ENCODE measurements around the gene UBE4B. TPM values are rescaled to one million over a fixed set of nuclear protein-coding genes. Genes with fewer than 3 reads are reported as not detected.
"Not testable (repeated sequence)": the region's sequence is repeated elsewhere in the genome, so short reads cannot be mapped to it uniquely, and the experiment has no call there.

The UBE4B gene
- total RNA-seq, 1 donor from 2014 or later: 29.1 TPM

DNA sequence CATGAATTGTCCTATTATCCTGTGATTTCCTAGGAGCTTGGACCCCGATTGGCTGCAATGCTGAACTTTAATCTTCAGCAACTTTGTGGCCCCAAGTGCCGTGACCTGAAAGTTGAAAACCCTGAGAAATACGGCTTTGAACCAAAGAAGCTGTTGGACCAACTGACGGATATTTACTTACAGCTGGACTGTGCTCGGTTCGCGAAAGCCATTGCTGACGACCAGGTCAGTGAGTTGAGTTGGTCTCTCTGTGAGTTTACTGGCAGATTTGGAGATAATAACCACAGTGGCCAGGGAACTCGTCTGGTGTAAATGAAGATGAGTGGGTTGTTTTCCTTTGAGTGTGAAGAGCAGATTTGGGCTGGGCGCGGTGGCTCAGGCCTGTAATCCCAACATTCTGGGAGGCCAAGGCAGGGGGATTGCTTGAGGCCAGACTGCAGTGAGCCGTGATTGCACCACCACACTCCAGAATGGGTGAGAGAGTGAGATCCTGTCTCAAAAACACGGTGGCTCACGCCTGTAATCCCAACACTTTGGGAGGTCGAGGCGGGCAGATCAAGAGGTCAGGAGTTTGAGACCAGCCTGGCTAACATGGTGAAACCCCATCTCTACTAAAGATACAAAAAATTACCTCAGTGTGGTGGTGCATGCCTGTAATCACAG lies 138.5 kb downstream of the UBE4B start:
- DNase-seq (ENCODE audit: low read depth): no peak

DNA sequence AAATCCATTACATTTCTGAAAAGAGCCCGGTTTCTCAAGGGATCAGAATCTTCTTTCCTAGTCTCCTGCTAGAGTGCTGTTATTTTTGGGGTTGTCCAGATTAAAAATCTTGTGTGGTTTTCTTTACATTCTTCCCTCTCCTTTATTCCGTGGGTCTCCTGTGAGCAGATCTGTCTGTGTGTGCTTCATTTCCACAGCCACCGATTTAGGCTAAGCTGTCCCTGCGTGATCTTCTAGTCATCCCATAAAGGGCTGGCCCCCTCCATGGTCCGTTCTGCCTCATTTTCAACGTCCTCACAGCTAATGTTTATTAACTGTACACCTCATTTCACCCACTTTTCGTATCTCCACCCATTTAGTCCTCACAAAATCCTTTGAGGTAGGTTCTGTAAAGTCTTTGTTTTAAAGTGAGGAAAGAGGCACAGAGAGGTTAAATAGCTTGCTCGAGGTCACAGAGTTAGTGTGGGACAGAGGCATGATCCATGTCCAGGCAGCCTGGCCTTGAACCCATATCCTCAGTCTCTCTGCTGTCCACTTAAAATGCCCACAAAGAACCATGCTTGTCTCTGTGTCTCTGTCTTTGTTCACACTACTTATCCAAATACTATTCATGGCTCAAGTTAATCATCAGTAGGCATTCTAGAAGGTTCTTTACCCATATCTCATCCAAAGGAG lies 139.4 kb downstream of the UBE4B start:
- no peak for DNase-seq (ENCODE audit: low read depth)

DNA sequence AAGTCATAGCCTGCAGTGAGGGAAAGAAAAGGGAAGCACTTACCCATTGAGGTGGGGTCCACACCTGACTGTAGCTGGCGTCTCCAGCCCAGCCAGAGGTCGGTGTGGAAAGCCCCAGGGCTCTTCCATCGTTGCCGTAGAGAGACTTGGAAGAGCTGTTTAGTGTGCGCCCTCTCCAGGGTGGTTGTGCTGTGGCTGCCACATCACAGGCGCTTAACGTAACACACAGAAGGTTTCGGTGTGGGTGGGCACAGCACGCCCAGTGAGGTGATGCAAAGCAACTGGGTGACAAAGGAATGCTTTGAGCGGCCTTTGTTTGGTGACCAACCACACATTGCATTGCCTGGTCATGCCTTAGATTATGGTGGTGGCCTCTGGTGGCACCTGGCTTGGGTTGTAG lies 140.8 kb downstream of the UBE4B start:
- no peak for DNase-seq (ENCODE audit: low read depth)

DNA sequence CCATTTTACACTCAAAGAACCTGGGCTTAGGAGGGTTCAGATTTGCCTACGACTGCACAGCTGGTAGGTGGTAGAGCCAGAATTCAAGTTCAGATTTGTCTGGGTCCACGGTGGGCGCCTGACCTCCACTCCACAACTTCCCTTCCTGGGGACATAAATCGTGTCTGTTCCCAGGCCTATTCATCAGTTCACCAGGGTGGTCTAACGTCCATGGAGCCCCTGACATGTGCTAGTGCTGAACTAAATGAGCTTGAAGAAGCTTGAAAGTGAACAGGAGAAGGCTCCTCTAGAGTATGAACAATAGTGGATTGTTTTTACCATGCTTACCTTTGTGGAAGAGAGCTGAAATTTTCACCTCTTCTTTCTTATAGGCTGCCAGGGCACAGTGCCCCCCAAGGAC lies 145.1 kb downstream of the UBE4B start:
- no peak for DNase-seq (ENCODE audit: low read depth)

DNA sequence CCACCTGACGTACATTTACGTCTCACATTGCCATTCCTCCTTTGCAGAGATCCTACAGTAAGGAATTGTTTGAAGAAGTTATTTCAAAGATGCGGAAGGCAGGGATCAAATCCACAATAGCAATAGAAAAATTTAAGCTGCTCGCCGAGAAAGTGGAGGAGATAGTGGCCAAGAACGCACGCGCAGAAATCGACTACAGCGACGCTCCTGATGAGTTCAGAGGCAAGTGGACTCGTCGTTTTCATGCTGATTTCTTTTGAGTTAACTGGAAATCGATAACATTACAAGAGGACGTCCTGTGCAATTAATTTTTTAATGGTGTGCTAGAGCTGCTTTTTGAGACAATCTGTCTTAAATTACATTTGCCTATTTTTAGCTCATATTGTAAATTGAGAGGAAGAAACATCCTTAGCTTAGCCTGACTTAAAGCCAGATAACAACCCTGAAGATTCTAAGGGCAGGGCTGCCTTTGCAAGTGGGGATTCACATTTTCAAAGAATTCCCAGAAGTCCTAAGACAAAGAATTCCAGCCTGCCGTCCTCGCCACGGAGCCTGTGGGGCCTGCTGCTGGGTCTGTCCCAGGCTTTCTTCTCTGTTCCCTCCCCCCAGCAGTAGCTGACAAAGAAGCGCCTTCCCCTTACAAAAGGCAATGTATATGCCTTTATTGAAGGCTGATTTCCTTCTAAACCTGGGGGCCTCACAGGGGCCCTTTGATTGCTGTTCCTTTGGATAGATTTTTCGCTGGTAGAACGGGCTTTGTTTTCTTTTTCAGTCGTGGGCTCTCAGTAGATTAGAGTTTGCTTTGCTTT lies 146.0 kb downstream of the UBE4B start:
- no peak for DNase-seq (ENCODE audit: low read depth)

DNA sequence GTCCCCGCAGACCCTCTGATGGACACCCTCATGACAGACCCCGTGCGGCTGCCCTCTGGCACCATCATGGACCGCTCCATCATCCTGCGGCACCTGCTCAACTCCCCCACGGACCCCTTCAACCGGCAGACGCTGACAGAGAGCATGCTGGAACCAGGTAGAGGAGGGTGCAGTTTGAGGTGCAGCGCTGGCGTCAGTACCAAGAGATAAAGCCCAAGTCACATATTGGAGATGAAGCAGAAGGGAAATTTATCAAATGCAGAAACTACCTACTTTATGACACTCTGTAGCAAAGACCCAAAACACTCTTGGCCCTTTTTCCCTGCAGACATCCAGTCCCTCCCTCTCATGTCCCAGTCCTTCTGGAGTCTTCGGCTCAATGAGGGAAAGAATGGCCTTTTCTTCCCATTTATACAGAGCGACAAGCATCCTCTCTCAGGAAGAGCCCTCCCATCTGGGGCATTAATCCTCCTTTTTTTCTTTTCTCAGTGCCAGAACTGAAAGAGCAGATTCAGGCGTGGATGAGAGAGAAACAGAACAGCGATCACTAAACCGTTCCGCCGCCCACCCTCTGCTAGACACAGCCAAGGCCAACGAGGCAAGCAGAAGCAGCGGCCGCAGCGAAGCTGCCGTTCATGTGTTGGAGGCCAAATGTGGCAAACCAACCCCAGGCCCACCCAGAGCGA lies 146.8 kb downstream of the UBE4B start:
- DNase-seq (ENCODE audit: low read depth): no peak

DNA sequence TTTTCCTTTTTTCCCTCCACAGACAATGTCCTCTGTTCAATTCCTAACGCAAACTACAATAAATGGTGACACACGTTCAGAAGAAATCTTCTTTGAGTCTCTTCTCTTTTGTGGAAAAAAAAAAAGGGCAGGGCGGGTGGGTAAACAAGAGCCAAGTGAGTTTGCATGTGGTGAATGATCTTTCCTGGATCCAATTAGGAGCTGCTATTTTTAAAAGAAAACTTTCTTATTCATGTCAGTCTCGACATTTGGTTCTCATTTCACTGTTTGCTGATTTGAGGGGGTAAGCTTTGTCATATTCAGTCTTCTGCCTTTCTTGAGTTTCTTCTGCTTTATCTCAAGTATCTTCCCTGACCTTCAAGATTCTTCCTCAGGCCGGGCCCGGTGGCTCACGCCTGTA lies 148.4 kb downstream of the UBE4B start:
- DNase-seq (ENCODE audit: low read depth): no peak

DNA sequence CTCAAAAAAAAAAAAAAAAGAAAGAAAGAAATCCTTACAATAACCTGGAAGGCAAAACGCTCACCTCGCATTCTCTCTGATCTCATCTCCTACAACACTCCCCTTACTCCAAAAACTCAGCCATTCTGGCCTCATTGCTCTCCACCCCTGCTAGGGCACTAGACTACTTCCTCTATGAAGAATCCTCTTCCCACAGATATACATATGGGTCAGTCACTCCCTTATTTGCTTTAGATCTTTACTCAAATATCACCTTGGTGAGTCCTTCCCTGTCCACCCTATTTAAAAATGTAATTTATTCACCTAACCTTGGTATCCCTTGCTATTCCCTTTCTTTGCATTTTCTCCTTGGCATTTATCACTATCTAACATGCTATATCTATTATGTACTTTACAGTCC lies 153.0 kb downstream of the UBE4B start:
- no peak for DNase-seq (ENCODE audit: low read depth)

DNA sequence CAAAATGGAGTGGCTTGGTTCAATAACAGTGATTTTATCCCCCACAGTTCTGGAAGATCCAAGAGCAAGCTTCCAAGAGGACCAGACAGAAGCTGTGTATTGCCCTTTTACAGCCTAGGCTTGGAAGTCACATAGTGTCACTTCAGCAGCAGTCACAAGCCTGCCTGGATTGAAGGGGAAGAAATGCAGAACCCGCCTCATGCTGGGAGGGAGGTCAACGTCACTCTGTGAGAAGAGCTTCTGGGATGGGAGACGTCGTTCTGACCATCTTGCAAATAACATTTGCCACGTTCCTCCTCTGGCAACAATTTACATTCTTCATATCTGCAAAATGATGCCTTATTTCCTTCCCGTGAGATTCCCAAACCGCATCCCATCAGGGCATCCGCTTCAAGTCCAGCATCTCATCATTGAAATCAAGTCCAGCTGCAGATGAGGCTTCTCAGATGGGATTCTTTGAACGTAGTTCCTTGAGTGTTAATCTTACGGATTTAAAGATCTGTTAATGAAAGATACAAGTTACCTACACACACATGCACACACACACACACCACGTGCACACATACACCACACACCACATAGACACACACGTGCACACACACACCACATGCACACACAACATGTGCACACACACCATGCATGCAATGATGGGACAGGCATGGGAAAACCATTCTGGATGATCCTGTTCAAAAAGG lies 153.7 kb downstream of the UBE4B start:
- no peak for DNase-seq (ENCODE audit: low read depth)

DNA sequence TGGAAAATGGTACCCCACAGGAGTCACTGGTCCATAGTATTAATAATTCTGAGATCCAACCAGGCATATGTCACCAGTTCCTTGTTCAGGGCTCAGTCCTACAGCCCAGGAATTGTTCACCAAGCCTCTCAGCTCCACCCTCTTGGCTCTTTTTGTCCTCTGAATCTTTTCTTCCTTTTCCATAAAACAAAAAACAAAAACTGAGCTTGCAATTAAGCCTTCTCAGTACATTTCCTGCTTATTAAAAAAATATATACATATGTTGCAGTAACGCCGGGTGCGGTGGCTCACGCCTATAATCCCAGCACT lies 154.2 kb downstream of the UBE4B start:
- no peak for DNase-seq (ENCODE audit: low read depth)

DNA sequence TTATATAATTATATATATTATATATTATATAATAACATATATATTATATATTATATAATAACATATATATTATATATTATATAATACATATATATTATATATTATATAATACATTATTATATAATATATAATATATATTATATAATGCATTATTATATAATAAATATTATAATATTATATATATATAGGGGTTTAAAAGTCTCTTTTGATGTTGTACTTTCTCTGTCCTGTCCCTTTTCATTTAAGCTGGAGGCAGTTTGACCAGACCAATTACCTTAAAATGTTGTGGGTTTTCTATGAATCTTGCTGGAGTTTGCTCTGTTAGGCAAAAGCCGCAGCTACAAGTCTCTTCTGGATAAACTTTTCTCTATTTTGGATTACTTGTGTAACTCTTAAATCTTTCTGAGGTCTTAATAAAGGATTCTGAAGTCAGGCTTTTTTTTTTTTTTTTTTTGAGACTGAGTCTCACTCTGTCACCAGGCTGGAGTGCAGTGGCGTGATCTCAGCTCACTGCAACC lies 155.4 kb downstream of the UBE4B start:
- no peak for DNase-seq (ENCODE audit: low read depth)

DNA sequence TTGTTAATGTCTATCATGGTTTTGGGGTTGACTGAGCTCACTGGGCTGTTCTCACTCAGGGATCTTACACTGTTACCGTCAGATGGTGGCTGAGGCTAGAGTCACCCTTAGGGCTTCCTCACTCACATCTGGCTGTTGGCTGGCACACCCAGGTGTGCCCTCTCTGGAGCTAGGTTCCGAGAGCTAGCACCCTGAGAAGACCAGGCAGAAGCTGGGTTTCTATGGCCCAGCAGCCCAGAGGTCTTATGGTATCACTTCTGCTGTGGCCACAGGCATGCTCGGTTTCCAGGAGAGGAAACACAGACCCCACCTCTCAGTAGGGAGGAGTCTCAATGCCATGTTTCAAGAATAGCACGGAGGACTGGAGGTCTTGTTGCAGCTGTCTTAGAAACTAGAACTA lies 156.9 kb downstream of the UBE4B start:
- DNase-seq (ENCODE audit: low read depth): peak; percentile 84

DNA sequence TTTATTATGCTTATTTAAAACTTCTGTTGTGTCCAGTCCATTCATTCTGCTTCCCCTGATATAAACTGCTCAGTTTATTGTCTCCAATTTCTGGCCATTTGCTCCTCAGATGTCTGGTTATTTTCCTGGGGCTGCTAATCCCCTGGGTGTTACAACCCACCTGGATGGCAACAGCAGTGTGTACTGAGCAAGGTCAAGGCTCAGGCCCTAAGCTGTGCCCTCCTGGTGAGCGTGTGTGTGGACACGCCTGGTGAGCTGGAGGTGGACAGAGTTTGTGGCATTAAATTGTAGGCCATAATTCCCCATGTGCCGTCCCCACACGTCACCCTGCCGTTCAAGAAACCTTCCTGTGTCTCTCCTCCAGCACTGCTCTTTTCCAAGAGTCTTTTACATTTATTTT lies 159.5 kb downstream of the UBE4B start:
- no peak for DNase-seq (ENCODE audit: low read depth)

DNA sequence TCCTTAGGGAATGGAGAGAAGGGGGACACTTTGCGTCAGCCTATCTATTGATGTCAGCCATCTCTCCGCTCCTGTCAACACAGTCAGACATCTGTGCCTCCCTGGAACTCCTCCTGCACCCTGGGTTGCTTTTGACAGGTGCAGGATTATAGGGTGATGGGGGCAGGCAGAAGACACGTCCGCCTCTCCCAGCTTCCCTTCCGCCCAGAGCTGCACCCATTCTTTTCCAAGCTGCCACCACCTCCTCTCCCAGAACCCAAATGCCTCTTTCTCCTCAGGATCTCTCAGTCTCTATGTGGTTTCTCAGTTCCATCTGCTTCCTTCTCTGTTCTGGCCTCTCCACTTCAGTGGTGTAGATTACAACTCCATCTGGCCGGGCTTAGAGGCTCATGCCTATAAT lies 160.5 kb downstream of the UBE4B start:
- peak; percentile 66 for DNase-seq (ENCODE audit: low read depth)

DNA sequence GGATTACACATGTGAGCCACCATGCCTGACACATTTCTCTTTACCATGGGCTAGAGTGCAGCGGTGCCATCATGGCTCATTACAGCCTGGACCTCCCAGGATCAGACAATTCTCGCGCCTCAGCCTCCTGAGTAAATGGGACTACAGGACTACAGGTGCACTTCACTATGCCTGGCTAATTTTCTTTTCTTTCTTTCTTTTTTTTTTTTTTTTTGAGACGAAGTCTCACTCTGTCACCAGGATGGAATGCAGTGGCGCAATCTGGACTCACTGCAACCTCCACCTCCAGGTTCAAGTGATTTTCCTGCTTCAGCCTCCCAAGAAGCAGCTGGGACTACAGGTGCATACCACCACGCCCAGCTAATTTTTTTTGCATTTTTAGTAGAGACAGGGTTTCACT lies 162.8 kb downstream of the UBE4B start:
- DNase-seq (ENCODE audit: low read depth): no peak

DNA sequence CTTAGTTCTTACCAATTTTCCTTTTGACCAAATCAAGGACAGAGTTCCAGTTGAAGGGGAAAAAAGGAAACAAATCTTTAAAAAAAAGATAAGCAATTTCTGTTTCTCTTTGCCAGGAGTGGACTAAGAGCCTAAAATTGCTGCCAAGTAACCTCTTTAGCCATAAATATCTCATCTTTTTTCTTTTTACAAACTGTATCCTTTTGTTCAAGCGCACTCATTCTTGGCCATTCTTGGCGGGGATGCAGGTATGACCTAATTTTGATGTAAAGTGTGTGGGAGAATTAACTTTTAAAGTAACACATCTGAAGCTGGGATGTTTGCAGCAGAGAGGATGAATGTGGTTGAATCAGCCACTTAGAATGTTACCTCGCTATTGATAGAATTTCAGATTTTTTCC lies 164.2 kb downstream of the UBE4B start:
- no peak for DNase-seq (ENCODE audit: low read depth)

DNA sequence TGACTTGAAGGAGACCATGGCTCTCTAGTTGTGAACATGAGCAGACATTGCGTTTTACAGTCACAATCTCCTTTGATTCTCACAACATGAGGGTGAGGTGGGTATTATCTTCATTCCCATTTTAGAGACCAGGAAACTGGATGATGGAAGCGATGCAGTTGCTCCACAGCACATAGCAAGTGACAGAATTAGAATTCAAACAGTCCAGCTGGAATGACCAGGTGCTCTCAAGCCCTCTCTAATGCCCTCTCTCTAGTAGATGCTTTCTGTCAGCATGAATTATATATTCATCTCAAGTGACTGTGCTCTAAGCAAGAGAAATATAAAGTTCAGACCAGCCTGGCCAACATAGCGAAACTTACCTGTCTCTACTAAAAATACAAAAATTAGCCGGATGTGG lies 167.9 kb downstream of the UBE4B start:
- no peak for DNase-seq (ENCODE audit: low read depth)

DNA sequence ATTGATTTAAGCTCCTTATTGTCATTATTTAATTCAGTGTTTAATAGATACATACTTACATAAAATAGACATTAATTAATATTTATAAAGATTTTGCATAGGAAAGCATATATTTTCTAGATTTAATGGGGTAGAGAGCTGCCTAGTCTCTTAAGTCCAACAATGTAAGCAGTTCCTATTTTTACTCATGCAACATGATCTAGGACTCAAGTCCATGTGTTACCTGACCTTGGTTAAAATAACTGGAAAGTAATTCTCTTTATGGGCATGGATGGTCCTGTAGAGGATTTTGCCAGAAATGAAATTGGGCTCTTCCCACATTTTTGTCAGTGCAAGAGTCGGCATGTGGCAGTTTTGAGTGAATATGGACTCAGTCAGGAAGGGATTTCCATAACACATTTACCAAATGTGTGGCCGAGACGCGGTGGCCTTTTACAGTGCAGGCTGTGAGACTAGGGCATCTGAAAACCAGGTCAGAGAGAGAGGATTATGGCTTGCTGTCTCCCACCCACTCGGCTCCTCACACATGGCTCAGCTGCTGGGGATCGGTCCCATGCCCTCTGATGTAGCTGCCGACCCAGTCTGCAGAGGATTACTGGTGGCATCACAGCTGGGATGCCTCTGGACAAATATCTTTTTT lies 171.4 kb downstream of the UBE4B start:
- DNase-seq (ENCODE audit: low read depth): peak; percentile 37

DNA sequence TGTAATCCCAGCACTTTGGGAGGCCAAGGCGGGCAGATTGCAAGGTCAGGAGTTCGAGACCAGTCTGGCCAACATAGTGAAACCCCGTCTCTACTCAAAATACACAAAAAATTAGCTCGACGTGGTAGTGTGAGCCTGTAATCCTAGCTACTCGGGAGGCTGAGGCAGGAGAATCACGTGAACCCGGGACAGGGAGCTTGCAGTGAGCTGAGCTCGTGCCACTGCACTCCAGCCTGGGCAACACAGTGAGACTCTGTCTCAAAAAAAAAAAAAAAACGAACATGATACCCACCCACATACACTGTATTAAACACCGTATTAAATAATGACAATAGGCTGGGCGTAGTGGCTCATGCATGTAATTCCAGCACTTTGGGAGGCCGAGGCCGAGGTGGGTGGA lies 172.4 kb downstream of the UBE4B start:
- not testable (repeated sequence) for DNase-seq (ENCODE audit: low read depth)

DNA sequence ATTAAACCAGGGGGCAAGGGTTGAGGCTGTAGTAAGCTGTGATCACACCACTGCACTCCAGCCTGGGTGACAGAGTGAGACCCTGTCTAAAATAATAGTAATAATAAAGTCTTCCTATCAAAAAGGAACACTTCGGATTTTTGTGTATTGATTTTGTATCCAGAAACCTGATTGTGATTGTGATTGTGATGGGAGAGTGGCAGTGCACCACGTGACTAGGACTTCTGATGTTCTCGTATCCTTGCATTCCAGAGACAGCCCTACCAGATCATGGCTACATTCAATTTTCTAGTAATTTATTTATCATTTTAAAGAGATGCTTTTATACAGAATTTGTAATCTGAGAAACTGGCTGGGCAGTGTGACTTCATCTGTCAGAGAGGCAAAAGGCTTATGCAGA lies 175.1 kb downstream of the UBE4B start:
- DNase-seq (ENCODE audit: low read depth): no peak

DNA sequence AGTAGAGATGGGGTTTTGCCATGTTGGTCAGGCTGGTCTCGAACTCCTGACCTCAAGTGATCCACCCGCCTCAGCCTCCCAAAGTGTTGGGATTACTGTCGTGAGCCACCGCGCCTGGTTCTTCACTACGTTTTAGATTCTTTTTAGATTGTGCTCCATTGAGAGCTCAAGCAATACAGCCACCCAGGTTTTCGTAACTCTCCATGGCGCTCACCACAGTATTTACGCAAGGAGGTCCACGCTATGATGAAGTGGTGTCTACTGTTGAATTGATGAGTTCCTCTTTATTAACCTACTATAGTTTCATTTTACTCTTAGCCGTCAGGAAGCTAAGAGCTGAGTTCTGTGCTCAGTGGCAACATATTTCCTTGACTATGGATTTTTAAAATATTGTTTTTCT lies 175.8 kb downstream of the UBE4B start:
- no peak for DNase-seq (ENCODE audit: low read depth)
